ENCODE measurements around the gene TIMM23B. TPM values are rescaled to one million over a fixed set of nuclear protein-coding genes. Genes with fewer than 3 reads are reported as not detected.

The TIMM23B gene
- total RNA-seq, 1 experiment from 2014 or later, result 9.9 TPM

Other genes with a start within 250 kb of the TIMM23B start
- gene OGDHL, start 179.7 kb upstream of the TIMM23B start, total RNA-seq (2014; rRNA removed; shearing (Covaris generic); ENCODE audit: low replicate concordance), result 0.16 TPM in 1 of 2 replicates, not detected in the other
- 12.0 and 19.3 TPM in 2 replicates for gene PARG, start within 50 bp of the TIMM23B start, total RNA-seq (2014; rRNA removed; shearing (Covaris generic); ENCODE audit: low replicate concordance)
- 1.2 and 1.6 TPM in 2 replicates for gene AGAP6, start 46.4 kb downstream of the TIMM23B start, total RNA-seq (2014; rRNA removed; shearing (Covaris generic); ENCODE audit: low replicate concordance)
- 21.2 and 22.9 TPM in 2 replicates for gene WASHC2A, start 125.9 kb downstream of the TIMM23B start, total RNA-seq (2014; rRNA removed; shearing (Covaris generic); ENCODE audit: low replicate concordance)